ENCODE data around the gene DTD1.

Gene DTD1

DNA sequence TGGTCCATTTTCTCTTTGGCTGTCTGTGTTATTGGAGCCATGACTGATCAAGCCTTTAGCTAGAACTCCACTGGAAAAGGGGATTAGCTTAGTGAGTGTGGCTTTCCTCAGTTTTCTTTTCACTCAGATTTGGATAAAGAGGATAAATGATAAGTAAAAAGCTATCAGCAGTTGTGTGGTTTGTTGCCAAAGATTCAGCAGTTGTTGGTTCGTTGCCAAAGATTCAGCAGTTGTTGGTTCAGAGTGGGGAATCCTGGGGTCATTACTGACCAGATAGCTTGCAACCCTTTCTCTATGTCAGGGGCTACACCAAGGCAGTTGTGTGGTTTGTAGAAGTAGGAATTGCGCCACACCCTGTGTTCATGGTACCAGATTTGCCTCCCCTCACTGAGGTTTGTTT, 118.1 kb downstream of the DTD1 start:
- DNase-seq (ENCODE audit: low read depth), result no peak

DNA sequence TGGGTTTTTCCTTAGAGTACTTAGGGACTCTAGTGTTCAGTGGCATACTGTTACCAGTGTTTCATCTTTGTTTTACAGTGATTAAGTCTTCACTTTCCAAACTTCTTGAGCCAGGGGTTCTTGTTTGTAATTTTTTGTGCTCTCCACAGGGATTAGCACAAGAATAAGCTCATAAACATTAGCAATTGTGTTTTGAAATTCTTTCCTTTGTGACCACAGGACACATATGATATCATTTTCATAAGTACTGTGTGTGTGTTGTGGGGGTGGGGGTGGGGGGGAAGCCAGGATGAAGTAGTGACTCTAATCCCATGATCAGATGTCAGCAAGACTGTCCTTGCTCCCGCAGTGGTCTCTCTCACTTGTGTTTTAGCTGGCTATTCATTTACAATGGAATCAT, 124.3 kb downstream of the DTD1 start:
- no peak for DNase-seq (ENCODE audit: low read depth)

GRCh38 chr20:18712882-18713281, 125.0 kb downstream of the DTD1 start:
- DNase-seq (ENCODE audit: low read depth), result no peak

- no peak for DNase-seq (ENCODE audit: low read depth)
These were observed 127.7 kb downstream of the DTD1 start for GRCh38 chr20:18715564-18715963.

- no peak for DNase-seq (ENCODE audit: low read depth)
These were observed 129.2 kb downstream of the DTD1 start for GRCh38 chr20:18717062-18717461.

- no peak for DNase-seq (ENCODE audit: low read depth)
These were observed 130.3 kb downstream of the DTD1 start for GRCh38 chr20:18718129-18718528.

- DNase-seq (ENCODE audit: low read depth), result no peak
These were observed 131.6 kb downstream of the DTD1 start for GRCh38 chr20:18719426-18719825.

- DNase-seq (ENCODE audit: low read depth), result no peak
These were observed 133.8 kb downstream of the DTD1 start for GRCh38 chr20:18721551-18722115.

GRCh38 chr20:18722371-18722770, 134.5 kb downstream of the DTD1 start:
- no peak for DNase-seq (ENCODE audit: low read depth)

- no peak for DNase-seq (ENCODE audit: low read depth)
These were observed 136.2 kb downstream of the DTD1 start for GRCh38 chr20:18724077-18724476.

DNA sequence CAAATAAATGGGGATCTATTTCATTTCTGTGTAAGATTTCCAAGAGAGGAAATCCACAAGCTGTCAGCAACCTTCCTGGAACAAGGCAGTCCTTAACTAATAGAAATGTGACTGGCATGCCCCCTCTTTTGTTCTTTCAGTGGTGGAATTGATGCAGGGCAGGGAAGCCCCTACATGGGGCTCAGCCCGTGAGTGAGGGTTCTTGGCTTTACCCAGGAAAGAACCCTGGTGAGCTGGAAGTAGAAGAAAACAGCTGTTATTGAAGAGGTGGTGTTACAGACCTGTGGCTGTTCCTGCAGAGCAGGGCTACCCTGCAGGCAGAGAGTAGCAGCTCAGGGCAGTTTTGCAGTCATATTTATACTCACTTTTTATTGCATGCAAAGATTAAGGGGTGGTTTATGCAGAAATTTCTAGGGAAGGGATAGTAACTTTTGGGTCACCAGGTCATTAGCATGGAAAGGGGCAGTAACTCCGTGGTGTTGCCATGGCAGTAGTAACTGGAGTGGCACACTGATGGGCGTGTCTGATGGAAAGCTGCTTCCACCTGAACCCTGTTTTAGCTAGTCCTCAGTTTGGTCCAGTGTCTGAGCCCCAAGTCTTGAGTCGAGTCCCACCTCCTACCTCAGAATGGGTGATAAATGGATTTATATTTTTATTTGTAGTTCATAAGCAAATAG, 137.1 kb downstream of the DTD1 start:
- no peak for DNase-seq (ENCODE audit: low read depth)

DNA sequence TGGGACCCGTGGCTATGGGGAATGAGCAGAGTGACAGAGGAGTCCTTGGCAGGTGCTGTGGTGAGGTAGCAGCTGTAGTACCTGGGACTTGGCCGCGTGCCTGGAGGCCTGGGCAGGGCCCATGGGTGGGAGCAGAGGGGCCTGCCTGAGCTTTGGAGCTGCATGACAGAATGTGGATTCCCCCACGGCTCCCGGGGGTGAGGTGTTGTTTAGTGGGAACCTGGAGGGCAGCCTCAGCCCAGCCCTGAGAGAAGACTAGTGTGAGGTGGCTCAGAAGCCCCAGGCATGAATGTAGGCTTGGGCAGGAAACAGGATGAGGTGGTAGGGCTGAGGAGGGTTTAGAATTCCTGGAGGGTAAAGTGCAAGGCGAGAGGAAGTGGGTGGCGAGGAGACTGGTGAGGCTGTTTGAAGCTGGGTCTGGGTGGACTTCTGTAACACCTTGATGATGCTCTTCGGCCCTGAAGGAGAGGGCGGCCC, 139.2 kb downstream of the DTD1 start:
- DNase-seq (ENCODE audit: low read depth), result no peak

DNA sequence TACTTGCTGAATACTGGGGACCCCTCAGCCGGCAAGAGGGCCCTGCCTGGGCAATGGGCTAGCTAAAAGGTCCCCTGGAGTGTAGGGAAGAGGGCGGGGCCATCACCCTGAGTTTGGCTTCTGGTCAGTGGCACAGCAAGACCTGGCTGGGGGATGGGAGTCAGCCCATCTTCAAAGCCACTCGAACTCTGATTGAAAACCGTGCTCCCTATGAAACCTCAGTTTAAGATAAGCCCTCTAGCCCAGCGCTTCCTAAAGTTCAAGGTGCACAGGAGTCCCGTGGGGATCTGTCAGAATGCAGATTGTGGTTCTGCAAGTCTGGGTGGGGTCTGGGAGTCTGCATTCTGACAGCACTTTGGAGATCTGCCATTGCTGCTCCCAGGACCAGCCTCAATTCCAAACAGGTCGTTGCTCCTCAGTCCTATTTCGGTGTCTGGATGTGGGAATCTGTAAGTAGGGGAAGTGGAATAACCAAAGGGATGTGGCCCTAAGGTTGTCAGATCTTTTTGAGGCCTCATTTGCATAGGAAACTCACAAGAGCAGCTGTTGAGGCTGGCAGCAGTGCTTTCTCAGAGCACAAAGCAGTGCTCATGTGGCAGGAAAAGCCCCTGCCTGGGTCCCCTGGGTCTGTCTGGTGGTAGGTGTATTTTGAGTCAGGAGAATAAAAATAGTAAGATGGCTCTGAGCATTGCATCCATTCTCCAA, 140.5 kb downstream of the DTD1 start:
- no peak for DNase-seq (ENCODE audit: low read depth)

DNA sequence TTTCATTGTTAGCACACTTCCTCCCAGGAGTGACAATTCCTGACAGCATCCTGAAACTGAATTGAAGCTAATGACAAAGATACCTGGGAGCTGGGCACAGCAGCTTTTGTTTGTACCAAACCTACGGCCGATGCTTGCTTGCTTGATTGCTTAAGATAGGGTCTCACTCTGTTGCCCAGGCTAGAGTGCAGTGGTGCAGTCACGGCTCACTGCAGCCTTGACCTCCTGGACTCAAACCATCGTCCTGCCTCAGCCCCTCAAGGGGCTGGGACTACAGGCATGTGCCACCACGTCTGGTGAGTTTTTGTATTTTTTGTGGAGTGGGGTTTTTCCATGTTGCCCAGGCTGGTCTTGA, 141.0 kb downstream of the DTD1 start:
- no peak for DNase-seq (ENCODE audit: low read depth)

DNA sequence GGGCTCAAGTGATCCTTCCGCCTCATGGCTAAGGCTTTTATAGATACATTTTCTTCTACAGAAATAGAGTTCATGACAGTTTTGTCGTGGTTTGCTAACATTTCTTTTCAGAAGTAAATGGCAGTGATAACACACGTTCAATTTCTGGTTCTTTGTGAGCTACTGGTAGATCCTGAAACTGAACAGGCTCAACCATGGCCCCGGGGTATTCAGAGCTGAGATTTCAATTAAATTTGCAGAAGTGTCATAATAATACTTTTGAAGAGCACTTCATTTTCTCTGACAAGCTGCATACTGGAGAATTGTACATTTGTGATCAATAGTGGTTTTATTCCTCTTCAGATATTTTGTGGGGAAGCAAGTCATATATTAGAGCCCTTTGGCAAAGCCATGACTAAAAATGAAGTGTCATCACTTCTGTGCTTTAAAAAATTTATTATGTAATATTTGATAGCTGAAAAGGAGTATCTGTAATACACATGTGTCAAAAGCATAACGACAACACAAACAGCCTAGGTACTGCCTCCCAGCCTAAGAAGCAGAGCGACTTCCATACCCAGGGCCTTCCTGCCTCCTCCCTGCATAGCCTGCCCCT, 141.5 kb downstream of the DTD1 start:
- no peak for DNase-seq (ENCODE audit: low read depth)

DNA sequence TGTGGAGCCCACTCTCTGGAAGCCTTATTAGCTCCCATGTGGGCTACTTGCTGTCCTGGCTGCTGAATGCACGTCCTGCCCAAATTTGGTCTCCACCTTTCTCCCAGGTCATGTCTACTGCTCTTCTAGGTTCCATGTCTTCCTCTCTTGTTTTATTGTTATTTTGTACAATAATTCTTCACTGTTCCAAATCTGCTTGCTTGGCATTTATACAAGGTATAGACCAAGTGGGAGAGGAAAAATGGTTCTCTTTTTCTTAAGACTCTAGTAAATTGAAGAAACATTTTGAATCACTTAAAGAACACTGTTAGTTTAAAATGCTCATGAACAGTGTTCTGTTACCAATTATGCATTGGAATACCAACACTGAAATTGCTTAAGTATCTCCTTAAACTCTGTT, 144.1 kb downstream of the DTD1 start:
- DNase-seq (ENCODE audit: low read depth), result no peak

DNA sequence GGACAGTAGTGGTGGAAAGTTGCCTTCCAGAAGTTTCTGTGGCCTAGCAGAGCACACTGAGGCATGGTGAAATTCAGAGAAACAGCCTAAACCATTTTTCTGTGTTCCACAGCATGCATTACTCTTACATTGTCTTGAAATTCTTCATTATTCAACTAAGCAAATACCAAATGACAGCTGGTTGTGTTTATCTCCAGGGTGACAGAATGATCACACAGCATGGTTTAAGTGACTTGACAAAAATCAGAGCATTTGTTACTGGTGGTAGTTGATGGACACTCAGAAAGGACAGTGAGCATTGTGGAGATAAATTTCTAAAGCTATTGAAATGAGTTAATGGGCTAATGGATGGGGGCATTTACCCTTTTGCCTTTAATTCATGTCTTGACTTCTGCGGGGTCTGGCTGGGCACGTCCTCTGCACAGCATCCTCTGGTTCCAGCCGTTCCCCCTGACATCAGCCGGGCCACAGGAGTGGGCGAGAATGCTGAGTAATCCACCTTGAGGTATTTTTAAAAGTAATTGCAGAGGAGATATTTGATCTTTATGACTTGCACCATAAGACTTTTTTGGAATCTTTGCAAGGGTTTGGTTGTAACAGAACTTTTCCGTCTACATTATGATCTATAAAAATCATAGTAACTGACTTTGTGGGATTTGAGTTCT, 146.8 kb downstream of the DTD1 start:
- DNase-seq (ENCODE audit: low read depth), result no peak

GRCh38 chr20:18737140-18737539, 149.3 kb downstream of the DTD1 start:
- no peak for DNase-seq (ENCODE audit: low read depth)

- DNase-seq (ENCODE audit: low read depth), result peak; percentile 5
These were observed 150.2 kb downstream of the DTD1 start for GRCh38 chr20:18738055-18738454.

- DNase-seq (ENCODE audit: low read depth), result no peak
These were observed 151.0 kb downstream of the DTD1 start for GRCh38 chr20:18738888-18739287.

DNA sequence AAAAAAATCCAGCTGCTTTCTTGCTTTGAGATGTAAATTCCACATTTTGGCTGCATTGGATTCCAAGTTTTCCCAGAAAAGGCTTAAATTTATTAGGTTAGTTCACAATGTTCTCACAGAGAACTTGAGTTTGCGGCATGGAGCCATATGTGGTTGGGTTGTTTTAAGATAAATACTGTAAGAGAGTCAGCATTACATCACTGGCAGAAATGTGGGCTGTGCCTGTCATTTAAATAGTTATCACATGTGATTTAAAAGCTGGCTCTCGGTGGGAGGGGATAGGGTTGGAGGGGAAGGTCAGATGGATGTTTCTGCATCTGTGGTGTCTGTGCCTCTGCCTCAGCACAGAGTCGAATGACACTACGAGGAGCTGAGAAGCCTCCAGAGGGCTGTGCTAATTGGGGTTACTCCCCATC, 151.9 kb downstream of the DTD1 start:
- DNase-seq (ENCODE audit: low read depth), result no peak

DNA sequence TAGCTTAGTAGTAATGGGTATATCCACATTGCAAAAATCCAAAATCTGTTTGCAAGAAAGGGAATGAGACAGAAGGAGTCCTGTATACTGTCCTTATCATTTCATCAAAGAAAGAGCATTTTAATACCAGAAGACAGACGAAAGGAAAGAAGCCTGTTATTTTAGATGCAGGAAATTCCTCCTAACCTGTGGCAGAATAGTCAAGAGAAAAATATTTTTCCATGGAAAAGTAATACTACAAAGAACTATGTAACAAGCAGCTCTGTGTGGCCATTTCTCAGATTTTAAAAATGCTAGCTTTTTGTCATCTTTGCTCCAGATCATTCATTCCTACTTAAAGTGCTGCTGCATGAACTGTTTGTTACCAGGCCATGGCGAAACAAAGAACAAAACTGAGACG, 152.9 kb downstream of the DTD1 start:
- DNase-seq (ENCODE audit: low read depth), result no peak

DNA sequence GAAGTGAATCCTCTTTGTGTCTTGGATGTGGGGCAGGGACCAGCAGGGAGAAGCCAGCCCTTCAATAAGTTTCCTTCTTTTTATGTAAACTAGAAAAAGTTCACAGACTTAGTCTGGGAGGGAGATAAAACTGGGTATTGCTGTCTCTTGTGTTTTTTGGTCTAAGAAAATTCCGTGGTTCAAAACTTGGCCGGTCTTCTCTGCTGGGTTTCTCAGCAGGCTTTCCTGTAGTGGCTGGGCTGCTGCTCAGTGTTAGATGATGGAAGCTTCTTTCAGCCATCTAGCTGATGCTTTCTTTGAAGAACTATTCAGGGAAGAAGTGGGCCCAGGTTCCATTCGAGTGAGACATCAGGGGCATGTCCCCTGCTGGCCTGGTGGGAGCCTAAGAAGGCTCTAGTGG, 155.0 kb downstream of the DTD1 start:
- no peak for DNase-seq (ENCODE audit: low read depth)
